IPS DF 6.9 (cell line): ENCODE measurements around the gene PLEKHD1.

Experiments used
- DNase-seq: peaks from one replicate; pipeline ENCODE4 v3.0.0-alpha.2; 2013; ENCODE audit warnings: low read depth, low spot score
- H3K27ac ChIP-seq: one replicate; pipeline ENCODE4 v1.5.1; 2013; ENCODE audit warnings: low read length, control low read depth
- H3K27me3 ChIP-seq: 2 replicates; pipeline ENCODE4 v1.6.1; 2013; ENCODE audit warnings: mild to moderate bottlenecking, low read length; ENCODE audit not compliant: control insufficient read depth, insufficient read depth
- H3K36me3 ChIP-seq: 2 replicates; pipeline ENCODE4 v1.6.1; 2013; ENCODE audit warnings: low read length; ENCODE audit not compliant: control insufficient read depth, insufficient read depth
- H3K4me1 ChIP-seq: 2 replicates; pipeline ENCODE4 v1.6.1; 2013; ENCODE audit warnings: low read length; ENCODE audit not compliant: control insufficient read depth, insufficient read depth
- H3K4me3 ChIP-seq: 2 replicates; pipeline ENCODE4 v1.5.1; 2013; ENCODE audit warnings: mild to moderate bottlenecking, low read length
- H3K9me3 ChIP-seq: 2 replicates; pipeline ENCODE4 v1.6.1; 2013; ENCODE audit warnings: low read length, inconsistent platforms; ENCODE audit not compliant: control insufficient read depth, insufficient read depth
- WGBS: extraction: QIAGEN DNeasy Blood & Tissue Kit; methylation state at CpG from one replicate; pipeline ENCODE4 v1.1.7; 2013; ENCODE audit warnings: mixed read lengths, missing lambda C conversion rate; ENCODE audit not compliant: insufficient read length, insufficient coverage; 5-methylcytosine and 5-hydroxymethylcytosine counted together

The PLEKHD1 gene

GRCh38 chr14:69484444-69485314, at the start of gene PLEKHD1:
Gene PLEKHD1 (plus strand): TSS chr14:69484728. CDS start chr14:69484966, 238 bp downstream.
- peak within 1 kb of the TSS; percentile 46; the same call in 1 of the 2 replicates for H3K4me3 ChIP-seq
- no peaks in the 10 kb centered on the region for H3K4me1 ChIP-seq
- no peaks in the 10 kb centered on the region for H3K9me3 ChIP-seq
- WGBS = no CpG with 5 or more reads among the region's 86 CpGs
- DNase-seq = no peak
- H3K36me3 ChIP-seq = no peaks in the 10 kb centered on the region
- H3K27ac ChIP-seq = no peak within 1 kb of the TSS
- H3K27me3 ChIP-seq = peaks cover 32% of the 10 kb centered on the region

DNA sequence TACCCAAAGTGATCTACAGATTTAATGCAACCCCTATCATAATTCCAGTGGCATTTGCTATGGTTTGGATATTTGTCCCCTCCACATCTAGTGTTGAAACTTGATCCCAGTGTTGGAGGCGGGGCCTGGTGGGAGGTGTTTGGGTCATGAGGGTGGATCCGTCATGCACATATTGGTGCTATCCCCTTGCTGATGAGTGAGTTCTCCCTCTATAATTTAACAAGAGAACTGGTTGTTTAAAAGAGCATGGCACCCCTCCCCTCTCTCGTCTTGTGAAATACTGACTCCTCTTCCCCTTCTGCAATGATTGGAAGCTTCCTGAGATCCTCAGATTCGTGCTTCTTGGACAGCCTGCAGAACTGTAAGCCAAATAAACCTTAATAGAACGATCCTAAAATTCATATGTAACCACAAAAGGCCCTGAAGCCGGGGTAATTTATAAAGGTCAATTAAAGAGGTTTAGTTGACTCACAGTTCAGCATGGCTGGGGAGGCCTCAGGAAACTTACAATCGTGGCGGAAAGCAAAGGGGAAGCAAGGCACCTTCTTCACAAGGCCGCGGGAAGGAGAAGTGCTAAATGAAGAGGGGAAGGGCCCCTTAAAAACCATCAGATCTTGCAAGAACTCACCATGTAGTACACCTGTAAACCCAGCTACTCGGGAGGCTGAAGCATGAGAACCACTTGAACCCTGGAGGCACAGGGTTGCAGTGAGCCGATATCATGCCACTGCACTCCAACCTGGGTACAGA, 44.8 kb upstream of the PLEKHD1 start:
- Histone ChIP-seq H3K27ac (no peak overlapping the region), H3K9me3 (no peaks in the 10 kb centered on the region), H3K4me3 (no peak overlapping the region), H3K4me1 (no peaks in the 10 kb centered on the region), H3K27me3 (no peaks in the 10 kb centered on the region), H3K36me3 (no peaks in the 10 kb centered on the region)
- DNase-seq = no peak
- no CpG with 5 or more reads among the region's 12 CpGs for WGBS

DNA sequence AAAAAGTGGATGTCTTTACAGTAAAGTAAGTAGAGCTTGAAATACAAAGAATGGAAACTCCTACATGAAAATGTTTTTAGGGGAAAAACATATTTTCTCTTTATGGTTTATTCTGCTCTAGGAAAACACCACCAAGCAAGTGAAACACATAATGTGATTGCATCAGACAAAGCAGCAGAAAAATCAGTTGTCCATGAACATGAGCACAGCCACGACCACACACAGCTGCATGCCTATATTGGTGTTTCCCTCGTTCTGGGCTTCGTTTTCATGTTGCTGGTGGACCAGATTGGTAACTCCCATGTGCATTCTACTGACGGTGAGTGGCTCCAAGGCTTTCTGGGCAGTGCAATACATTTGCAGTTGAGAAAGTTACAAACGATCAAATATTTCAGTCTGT, 42.6 kb upstream of the PLEKHD1 start:
- Histone ChIP-seq H3K36me3 (no peaks in the 10 kb centered on the region), H3K4me3 (no peak overlapping the region), H3K9me3 (no peaks in the 10 kb centered on the region), H3K27me3 (no peaks in the 10 kb centered on the region), H3K4me1 (no peaks in the 10 kb centered on the region), H3K27ac (no peak overlapping the region)
- DNase-seq = no peak
- no CpG with 5 or more reads among the region's 5 CpGs for WGBS

DNA sequence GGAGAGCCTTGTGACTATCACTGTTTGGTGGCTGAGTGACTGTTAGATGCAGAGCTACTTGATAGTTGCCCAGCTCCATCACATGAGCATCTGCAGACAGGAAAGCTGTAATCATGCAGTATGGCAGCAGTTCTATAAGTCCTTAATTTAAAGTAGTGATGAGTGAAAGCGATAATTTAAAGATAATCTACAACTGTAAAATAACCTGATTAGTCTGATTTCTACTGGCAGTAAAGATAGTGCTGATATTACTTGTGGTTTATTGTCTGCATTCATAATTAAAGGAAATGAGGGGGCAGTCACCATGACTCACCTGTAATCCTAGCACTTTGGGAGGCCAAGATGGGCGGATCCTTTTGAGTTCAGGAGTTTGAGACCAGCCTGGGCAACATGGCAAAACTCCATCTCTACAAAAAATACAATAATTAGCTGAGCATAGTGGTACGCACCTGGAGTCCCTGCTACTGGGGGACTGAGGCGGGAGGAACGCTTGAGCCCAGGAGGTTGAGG, 41.2 kb upstream of the PLEKHD1 start:
- WGBS = no CpG with 5 or more reads among the region's 5 CpGs
- Histone ChIP-seq H3K27me3 (no peaks in the 10 kb centered on the region), H3K4me3 (no peak overlapping the region), H3K9me3 (no peaks in the 10 kb centered on the region), H3K36me3 (no peaks in the 10 kb centered on the region), H3K4me1 (no peaks in the 10 kb centered on the region), H3K27ac (no peak overlapping the region)
- no peak for DNase-seq

DNA sequence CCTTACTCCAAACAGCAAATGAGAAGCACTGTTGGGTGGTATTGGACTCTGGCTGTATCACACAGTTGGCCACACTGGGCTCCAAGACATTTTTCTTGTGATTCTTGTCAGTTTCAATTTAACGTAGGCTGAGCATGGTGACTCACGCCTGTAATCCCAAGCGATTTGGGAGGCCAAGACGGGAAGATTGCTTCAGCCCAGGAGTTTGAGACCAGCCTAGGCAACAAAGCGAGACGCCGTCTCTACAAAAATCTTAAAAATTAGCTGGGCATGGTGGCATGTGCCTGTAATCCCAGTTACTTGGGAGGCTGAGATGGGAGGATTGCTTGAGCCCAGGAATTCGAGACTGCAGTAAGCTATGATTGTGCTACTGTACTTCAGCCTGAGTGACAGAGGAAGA, 35.3 kb upstream of the PLEKHD1 start:
- H3K27me3 ChIP-seq = no peaks in the 10 kb centered on the region
- no peak overlapping the region for H3K27ac ChIP-seq
- H3K4me1 ChIP-seq = no peaks in the 10 kb centered on the region
- H3K9me3 ChIP-seq = no peaks in the 10 kb centered on the region
- no peak for DNase-seq
- H3K36me3 ChIP-seq = no peaks in the 10 kb centered on the region
- no peak overlapping the region for H3K4me3 ChIP-seq
- WGBS = no CpG with 5 or more reads among the region's 8 CpGs

DNA sequence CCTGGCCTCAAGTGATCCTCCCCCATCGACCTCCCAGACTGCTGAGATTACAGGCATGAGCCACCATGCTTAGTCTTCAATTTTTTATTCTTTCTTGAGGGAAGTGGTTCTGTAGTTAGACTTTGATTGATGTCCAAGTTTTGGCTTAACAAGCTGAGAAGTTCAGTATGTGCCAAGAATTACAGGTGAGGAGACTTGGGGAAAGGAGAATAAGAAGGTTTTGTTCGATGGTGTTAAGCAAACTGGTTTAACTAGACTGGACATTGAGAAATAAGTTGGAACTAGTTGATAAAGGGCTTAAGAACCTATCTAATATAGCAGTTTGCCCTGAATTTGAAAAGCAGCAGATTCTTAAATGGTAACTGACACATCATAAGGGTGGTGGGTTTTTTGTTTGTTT, 32.6 kb upstream of the PLEKHD1 start:
- DNase-seq = no peak
- 100% methylated on average over 1 of the region's 2 CpGs for WGBS
- Histone ChIP-seq H3K4me1 (no peaks in the 10 kb centered on the region), H3K27me3 (no peaks in the 10 kb centered on the region), H3K36me3 (no peaks in the 10 kb centered on the region; the same call in 1 of the 2 replicates), H3K4me3 (no peak overlapping the region), H3K27ac (no peak overlapping the region), H3K9me3 (no peaks in the 10 kb centered on the region)

GRCh38 chr14:69458350-69458749, 26.2 kb upstream of the PLEKHD1 start:
- Histone ChIP-seq H3K9me3 (no peaks in the 10 kb centered on the region), H3K4me1 (no peaks in the 10 kb centered on the region), H3K36me3 (no peaks in the 10 kb centered on the region; the same call in 1 of the 2 replicates), H3K4me3 (no peak overlapping the region), H3K27ac (no peak overlapping the region), H3K27me3 (no peaks in the 10 kb centered on the region)
- no peak for DNase-seq
- WGBS = no CpG with 5 or more reads among the region's 11 CpGs

GRCh38 chr14:69459122-69459521, 25.4 kb upstream of the PLEKHD1 start:
- no peaks in the 10 kb centered on the region for H3K9me3 ChIP-seq
- H3K36me3 ChIP-seq = no peaks in the 10 kb centered on the region; the same call in 1 of the 2 replicates
- DNase-seq = no peak
- H3K4me1 ChIP-seq = no peaks in the 10 kb centered on the region
- H3K4me3 ChIP-seq = no peak overlapping the region
- H3K27me3 ChIP-seq = no peaks in the 10 kb centered on the region
- no CpG with 5 or more reads among the region's 1 CpG for WGBS
- H3K27ac ChIP-seq = no peak overlapping the region

- no peaks in the 10 kb centered on the region for H3K9me3 ChIP-seq
- no peak for DNase-seq
- H3K36me3 ChIP-seq = no peaks in the 10 kb centered on the region; the same call in 1 of the 2 replicates
- no peak overlapping the region for H3K27ac ChIP-seq
- WGBS = no CpG with 5 or more reads among the region's 4 CpGs
- no peak overlapping the region for H3K4me3 ChIP-seq
- H3K4me1 ChIP-seq = no peaks in the 10 kb centered on the region
- H3K27me3 ChIP-seq = no peaks in the 10 kb centered on the region
These were observed 24.3 kb upstream of the PLEKHD1 start for GRCh38 chr14:69460093-69460701.

DNA sequence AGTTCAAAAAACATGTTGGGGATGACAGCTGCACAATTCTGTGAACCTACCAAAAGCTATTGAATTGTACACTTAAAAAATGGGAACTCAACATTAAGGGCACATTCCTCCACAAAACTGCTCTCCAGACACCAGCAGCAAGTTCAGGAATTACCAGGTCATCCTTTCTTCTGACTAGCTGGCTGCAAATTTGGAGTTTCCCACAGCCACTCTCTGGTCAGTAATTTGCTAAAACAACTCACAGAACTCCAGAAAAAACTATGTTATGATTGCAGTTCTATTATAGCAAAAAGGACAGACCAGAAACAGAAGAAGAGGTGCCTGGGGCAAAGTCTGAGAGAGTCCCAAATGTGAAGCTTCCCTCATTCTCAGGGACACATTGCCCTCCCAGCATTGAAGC, 20.1 kb upstream of the PLEKHD1 start:
- H3K4me3 ChIP-seq = no peak overlapping the region
- no peak overlapping the region for H3K27ac ChIP-seq
- no peak for DNase-seq
- no peaks in the 10 kb centered on the region for H3K27me3 ChIP-seq
- H3K36me3 ChIP-seq = no peaks in the 10 kb centered on the region
- no peaks in the 10 kb centered on the region for H3K4me1 ChIP-seq
- no peaks in the 10 kb centered on the region for H3K9me3 ChIP-seq
